SIG-M5 treated with dmso at 0.1 percent for 504 hours (cell line): ENCODE measurements around the gene HOXA1.

Experiments
- DNase-seq: peaks from one replicate; lab custom pipeline; 2025; ENCODE audit not compliant: unreplicated experiment; lab: John Stamatoyannopoulos, UW

Gene HOXA1

DNA sequence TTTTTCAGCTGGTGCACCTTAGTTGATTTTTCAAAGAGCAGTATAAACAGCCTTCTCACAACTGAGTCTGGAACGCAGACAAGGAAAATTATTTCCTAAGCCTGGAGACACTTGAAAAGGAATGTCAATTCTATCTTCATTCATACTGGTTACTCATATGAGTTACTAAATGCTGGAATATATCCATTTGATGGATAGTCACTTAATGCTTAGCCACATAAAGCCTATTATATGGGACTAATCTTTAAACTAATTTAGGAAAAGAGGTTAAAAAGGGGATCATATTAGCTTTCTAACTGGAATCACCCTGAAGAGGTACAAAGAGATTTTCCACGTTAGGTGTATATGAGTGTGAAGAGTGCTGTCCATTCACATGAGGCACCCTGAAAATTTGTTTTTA is 36.4 kb upstream of the HOXA1 start:
- no peak for DNase-seq

DNA sequence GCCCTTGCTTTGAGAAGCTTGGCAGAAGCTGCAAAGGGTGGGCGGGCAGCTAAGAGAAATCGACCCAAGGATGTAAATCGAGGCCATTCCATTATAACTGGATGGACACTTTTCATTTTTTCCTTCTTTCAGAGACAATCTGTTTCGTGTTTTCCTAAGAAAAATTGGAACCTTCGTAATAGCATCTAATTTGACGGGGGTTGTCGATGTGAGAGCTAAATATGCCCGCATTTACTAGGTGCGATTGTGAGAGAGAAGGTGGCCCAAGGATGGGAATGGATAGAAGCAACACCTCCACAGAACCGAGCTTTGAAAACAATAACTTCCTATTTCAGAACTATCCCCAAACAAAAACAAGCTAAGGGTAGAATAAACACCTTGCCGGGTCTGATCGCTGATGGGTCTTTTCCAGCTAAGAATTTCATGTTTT is 35.6 kb upstream of the HOXA1 start:
- DNase-seq = no peak

DNA sequence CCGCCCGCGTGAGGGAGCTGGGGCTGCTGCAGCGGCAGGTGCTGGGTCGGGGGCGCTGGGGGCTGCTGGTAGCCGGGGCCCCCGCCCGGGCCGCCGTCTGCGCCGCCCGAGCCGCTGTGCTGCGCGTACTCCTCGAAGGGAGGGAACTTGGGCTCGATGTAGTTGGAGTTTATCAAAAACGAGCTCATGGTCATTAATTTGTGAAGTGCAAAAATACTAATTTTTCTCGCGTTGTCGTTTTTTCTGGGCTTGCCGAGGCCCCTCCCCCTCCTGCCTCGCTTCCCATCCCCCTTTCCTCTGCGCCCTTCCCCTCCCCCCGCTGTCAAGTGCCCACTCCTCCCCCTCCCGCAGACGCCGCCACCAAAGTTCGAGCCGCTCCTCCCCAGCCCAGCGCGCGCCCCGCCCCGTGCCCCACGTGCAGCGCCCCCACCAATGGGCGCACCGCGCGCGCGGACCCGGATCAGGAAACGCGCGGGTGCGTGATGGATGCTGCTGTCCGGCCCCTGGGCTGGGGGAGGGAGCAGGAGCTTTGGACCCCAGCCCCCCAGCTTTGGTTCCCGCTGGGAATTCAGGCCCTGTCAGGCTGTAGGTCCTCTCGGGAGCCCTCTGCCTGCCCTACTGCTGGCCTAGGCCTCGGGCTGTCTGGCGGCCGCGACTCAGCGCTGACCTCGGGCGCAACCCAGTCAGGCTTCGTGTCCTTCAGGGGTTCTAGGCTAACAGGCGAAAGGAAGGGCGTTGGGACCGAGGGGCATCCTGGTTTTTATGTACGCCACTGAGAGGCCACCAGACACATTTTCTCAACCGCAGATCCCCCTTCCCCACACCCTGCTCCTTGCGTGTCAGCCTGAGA is 35.0 kb upstream of the HOXA1 start, which contains the start of gene HOXA4:
HOXA4 (minus strand) TSS at position 218 of the 850 bp plus-strand sequence; CDS start at position 194, 24 bp downstream.
- no peak for DNase-seq

DNA sequence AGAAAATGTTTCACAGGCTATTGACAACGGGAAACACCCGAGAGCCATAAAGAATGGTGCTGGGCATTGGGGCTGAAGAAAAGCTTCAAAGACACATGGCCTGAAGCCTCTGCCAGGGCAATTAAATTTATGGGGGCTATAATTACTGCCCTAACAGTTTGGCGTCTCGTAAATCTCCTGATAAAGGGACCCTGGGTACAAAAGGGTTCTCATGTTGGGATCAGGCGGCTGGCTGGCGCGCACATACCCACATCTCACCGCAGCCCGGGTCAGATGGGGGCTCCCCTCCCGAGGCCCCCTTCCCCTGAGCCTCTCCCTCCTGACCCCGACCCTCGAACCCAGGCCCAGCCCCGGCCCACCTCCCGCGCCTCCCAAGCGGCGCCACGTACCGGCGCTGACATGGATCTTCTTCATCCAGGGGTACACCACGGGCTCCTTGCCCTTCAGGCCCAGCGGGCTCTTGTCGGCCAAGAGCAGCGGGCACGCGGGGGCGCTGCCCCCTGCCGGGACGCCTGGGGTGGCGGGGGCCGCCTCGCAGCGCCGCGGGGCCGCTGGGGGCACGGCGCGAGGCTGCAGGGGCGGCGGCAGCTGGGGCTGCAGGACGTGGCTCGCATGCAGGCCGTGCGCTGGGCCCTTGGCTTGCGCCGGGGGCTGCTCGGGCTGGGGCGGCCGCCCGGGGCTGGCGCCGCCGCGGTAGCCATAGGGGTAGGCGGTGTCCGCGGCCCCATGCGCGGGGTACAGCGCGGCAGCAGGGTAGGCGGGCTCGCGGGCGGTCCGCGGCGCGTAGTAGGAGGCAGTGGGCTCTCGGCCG is 34.1 kb upstream of the HOXA1 start:
- no peak for DNase-seq

DNA sequence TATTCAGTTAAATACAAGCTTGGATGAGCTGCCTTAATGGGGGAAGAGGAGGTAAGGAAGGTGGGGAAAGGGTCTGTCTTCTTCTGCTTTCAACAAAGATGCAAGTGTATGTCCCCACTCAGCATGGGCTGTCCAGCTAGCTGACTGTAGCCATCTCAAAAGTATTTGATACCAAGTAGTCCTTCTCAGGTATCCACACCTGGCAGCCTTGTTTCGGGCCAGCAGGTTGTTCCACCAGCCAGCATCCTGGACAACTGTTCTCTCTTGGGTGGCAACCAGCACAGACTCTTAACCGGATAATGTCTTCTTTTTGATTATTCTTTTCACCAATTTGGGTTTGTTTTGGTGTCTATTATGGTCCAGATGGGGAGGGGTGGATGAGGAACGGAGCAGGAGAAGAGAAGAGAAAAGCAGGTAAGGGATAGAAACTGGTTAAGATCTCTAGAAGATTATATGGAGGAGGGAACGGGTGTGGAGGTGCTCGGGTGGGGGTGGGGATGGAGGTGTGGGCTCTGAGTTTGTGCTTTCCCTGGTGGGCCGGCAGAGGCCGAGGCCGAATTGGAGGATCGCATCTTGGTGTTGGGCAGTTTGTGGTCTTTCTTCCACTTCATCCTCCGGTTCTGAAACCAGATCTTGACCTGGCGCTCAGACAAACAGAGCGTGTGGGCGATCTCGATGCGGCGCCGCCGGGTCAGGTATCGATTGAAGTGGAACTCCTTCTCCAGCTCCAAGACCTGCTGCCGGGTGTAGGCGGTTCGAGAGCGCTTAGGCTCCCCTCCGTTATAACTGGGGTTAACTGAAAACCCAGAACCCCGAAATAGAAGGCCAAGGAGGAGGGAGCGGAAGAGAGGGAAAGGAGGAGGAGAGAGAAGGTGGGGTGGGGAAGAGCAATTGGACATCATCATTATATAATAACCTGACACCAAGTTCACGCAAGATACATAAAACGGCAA is 33.3 kb upstream of the HOXA1 start:
- no peak for DNase-seq

DNA sequence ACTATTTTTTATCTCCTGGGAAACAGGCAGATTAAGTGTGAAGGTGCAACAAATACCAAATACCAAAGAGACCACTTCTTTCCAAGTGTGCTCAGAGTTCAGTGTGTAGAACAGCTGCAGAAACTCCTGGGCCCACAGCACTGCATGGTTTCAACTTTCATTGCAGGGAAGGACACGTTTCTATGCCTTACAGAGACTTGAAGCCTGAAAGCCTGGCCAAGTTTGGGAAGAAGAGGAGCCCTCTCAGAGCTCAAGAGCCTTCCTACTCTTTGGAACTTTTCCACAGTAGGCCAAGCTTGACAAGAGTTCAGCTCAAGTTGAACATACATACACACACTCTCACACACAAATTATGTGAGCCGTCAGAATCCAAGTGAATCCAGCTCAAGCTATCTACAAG is 32.2 kb upstream of the HOXA1 start:
- no peak for DNase-seq

DNA sequence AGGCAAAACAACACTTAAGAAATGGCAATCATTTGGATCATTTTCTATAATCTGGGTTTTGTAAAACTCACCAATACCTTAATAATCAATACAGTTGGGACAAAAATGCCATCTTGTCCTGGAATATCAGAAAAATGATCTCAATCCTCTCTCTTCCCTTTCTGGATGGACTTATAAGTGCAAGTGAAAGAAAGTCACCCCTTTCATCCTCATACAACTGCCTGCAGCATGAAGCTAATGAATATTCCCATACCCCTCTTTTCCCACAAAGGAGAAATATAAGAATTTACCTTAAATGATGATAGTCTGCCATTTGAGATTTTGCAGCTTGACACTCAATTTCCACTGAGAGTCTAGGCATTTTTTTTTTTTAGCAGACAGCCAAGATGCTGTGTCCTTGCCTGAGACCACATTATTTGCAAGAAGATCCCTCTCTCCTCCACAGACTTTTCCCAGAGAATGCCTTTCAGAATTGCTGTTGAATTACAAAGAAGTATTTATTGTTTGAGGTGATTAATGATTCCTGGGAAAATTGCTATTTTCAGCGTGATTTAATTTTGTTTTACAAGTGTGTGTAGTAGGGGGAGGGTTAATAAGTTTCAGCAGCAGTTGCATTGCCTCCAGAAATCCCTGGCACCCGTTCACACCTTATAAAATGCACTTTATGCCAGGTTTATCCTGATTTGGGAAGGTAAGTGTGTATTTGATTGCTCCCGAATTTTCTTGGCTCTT is 31.0 kb upstream of the HOXA1 start:
- no peak for DNase-seq

DNA sequence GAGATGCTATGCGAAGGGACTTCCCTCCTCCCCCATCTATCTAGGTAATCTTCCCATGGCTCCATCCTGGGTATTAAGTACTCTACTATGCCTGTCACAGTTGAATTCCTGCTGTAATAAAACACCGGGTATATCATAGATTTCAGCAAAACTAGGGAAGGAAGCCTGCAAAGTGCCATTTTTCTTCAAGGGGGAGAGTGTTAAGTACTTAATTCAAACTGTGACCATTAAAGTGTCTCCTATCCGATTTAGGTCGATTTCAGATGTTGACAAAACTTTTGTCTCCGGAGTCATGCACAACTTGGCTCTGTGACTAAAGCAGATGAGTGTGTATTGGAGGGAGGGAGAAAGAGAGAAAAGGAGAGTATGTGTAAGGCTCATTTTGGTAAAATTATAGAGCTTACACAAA is 30.2 kb upstream of the HOXA1 start:
- no peak for DNase-seq

DNA sequence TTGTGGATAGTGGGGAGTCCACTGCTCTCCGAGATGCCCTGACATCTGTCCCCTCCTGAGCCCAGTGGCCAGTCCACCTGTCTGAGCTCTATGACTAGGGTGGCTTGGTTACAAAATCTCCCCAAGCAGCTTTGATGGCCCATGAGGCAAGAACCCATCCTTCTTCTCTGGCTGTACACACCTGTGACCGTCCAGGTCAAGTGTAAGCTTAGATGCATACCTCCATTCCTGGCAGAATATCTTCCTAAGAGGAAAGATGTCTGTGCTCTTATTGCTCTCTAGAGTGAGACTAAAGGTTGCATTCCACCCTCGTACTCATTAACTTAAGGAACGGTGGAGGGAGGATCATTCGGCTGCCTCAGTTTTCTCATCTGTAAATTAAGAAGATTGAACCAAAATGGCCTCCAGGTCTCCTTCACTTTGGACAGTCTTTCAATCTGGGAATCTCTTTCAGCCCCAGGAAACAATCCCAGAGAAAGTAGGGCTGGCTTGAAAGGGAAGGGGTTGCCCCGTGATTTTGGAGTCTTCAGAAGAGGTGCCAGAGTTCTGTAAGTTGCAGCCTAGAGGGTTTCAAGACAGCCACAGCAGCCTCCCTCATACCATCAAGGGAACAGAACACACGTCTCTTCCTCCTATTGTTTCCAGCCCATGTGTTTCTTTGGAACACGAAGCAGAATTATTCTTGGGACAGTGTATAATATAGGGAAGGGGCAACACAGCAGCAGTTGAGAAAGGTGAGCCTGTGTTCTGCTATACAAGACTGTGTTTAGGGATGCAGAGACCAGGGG is 29.3 kb upstream of the HOXA1 start:
- no peak for DNase-seq

DNA sequence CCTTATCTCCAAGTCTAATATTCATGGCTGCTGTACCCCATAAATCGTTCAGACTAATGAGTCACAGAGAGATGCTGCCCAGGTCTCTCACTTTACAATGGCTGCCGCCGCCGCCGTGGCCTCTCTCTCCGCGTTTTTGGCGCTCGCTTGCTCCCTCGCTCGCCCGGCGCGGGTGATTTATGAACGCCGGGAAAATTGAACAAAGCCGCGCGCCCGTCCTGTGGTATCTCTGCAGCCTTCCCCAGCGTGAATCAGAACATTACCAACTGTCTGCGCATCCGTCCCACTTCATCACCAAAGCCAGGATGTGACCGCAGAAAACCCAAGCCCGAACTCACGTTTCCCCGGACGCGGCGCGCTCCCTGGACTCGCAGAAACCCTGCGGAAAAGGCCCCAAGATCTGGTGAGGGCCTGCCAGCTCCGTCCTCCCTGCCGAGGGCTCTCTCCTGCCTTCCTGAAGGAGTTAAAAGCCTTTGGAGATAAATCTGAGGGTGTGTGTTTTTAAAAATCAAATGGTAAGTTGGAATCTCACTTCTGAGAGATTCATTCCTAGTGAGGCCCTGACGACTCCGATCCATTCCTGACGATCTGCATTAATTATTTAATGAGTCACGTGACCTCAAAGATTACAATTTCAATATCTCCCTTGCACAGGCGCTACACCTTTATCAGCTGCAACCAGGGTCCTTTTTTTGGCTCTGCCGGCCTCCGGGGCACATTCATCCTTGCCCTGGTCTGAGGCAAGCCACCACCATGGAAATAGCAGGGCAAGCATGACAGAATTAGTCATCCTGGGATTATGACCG is 28.5 kb upstream of the HOXA1 start:
- no peak for DNase-seq

DNA sequence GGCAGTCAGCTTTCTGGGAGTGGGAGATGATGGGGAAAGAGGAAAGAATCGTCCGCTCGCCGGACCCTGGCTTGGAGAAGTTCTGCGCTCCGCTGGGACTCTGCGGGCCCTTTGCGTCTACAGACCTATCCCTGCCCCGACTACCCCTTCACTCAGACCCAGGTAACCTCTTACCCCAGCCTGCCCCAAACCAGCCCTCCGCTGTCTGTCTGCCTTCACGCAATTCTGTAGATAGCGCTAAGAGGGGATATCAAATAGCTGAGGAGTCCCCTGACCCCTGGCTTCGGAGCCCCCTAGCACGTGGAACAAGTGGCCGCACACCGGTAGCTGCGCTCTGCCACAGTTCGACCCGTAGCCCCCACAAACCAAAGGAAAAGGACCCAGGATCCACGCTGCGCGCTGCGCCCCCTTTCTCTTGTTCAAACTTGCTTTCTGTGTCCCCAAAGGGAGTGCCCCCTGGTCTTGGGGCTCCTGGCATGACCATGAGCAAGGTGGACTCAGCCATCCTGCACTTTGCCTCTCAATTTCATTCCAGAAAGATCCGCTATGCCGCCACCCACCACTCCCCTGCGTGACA is 27.8 kb upstream of the HOXA1 start:
- no peak for DNase-seq

DNA sequence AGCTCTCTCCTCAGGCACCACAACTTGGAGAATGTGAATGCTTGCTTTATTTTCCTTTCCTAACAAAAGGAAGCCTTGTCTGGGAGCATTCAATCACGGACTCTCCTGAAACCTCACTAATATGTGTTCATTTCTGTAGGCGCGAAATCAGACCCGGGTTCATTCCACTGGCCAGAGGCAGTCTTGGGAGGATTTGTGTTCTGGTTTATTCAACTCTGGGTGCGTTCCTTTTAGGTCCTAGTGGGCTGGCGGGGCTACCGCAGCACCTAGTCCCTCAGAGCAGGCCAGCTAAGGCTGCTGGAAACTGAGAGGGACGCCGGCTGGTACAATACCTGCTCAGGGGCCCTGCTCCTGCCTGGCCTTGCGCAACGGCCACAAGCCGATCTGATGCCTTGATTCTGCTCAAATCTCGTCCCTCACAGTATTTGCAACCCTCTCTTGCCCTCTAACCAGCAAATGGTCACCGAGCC is 27.2 kb upstream of the HOXA1 start:
- no peak for DNase-seq

DNA sequence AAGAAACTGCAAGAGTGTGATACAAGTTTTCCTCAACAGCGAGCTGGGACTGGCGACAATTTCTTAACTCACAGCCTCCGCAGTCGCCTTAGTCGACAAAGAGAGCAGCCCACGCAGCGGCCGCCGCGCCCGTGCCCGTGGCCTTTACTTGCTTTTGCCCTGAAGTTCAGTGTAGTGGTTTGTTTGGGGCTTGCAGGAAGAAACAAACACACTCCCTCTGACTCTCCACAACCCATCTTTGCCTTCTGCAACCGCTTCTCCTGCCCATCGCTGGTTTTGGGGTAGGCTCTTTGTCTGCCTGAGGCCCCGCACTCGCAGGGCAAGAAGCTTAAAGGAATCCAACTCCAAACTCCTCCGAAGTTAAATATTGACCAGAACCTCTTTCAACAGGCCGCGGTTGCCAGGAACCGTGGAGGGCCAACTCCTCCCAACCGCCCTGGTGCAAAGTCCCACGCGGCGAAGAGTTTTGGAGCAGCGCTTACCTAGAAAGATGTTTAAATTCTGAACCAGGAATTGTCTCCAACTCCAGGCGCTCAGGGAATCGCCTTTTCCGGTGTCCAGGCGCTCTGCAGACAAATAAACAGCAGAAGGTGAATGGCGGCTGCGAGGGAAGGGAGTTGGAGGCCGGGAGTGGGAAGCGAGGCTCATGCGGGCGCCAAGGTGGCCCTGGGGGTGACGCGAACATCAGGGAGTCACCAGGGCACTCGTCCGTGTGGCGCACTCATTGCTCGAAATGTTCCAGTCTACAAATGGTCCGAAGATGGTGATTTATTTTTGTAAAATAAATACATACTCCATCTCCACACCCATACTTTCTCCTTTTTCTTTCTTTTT is 26.5 kb upstream of the HOXA1 start:
- DNase-seq = no peak

DNA sequence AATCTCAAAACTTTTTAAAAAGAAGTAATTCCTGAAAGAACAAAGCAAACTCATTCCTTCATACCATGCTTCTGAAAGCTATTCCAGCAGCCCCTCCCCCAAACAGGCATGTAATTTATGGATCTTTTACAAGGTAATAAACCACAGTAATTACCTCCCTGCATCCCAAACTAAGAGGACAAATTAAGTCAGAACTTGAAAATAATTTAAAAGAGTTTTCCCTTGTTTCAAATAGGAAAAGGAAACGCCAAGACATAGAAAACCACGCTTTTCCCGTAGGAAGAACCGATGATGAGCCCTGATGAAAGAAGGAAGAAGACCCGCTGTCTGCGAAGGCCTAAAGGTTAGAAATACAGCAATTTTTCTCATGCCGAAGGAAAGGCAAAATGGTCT is 25.9 kb upstream of the HOXA1 start:
- no peak for DNase-seq

DNA sequence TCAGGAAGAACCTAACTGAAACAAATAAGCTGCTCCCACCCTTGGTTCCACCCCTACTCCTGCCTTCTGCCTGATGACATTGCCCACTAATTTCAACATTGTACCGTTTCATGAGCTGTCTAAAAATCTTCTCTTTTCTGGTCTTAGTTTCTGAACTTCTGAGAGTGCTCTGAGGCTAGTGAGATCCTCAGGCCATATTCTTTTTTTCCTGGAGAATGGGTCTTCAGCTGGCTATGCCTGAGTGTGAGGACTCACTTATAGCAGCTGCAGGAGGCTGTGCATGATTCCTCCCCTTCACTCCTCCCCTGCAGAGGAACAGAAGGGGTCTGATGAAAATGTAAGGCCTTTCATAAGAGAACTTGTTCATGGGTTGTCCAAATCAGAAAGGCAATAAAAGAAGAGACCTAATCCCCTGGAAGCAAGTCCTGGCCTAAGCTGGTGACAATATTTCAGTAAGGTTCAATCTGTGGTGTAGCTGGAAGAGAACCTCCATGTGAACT is 23.7 kb upstream of the HOXA1 start:
- no peak for DNase-seq

DNA sequence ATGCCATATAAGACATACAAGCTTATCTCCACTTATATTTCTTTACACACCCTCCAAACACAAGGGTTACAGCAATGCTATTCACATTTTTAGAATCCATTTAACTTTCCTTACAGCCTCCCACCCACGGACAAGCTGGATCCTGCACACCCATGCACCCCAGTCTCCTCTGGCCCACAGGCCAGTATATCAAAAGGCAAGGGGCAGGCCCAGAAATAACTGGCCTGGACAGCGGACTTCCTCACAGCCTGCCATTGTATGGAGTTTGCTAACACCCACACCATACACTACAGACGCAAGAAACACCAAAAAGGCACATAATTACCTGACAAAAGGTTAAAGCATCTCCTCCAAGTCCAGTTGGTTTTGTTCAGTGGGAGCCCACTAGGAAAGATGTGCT is 22.8 kb upstream of the HOXA1 start:
- no peak for DNase-seq

DNA sequence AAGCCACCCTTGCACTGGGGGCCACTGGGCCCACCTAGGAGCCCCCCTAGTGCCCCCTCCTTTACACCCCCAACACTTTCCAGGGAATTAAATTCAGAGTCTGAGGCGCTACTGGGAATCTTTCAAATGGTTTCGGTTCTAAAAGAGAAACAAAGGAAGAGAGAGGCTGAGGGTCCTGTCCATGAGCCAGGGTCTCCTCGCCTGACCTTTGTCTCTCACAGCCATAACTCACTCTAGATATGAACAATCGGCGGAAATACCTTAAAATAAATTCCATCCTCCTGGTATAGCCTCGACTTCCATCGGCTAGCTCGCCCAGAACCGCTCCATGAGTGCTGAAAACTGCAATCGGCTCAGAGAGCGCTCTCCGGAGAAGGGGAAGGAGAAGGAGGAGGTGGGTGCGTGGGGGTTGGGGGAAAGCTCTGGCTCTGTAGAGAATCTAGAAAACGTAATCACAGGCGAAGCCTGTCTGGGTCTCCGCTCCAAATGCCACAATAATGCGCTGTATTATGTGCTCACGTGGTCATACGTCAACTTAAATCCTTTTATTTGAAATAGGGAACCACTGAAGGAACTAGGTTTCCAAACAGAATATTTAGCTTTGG is 22.2 kb upstream of the HOXA1 start:
- DNase-seq = no peak
